Measurements from ENCODE around the gene MLEC.

GRCh38 chr12:120690978-120691377 is 4.0 kb downstream of the MLEC start:
- TF ChIP-seq CTCF (IDR thresholded peaks at IDR 0.05): no peak
- no peak for TF ChIP-seq REST (IDR thresholded peaks at IDR 0.05)
- TF ChIP-seq BHLHE40 (IDR thresholded peaks at IDR 0.05; ENCODE audit: low read depth, low read length): no peak
- no peak for TF ChIP-seq ELK1 (IDR thresholded peaks at IDR 0.05; ENCODE audit: low read depth, low read length)
- no peak for TF ChIP-seq HOXA7 (CRISPR knock-in tag; IDR thresholded peaks at IDR 0.05)
- no peak for TF ChIP-seq POLR2A (IDR thresholded peaks at IDR 0.05; ENCODE audit: low read length)
